ENCODE measurements around the gene ARRDC3.
"Not testable (repeated sequence)": the region's sequence is repeated elsewhere in the genome, so short reads cannot be mapped to it uniquely, and the experiment has no call there.

ARRDC3 gene

DNA sequence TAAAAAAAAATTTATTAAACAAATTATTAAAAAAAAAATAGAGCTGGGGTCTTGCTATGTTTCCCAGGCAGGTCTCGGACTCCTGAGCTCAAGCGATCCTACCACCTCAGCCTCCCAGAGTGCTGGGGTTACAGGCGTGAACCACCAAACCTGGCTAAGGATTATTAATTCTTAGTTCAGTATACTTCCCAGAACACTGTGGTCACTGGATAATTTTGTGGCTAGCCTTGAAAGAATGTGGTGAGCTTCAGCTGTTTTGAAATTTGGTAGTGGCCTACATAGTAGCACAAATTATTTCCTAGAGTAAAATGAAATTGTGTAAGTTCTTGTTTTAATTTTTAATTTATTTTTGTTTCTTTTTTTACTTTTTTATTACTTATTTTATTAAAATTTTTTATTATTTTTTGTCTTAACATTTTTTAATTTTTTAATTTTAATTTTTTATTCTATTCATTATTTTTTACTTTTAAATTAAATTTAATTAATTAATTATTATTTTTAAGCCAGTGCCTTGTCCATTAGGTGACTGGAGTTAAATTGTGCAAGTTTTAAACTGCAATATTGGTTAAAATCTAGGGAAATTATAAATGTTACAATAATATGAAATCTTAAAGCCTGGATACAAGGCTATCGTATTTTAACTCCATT is 23.0 kb downstream of the ARRDC3 start:
- no peak for ATAC-seq
- no peak overlapping the region for H3K4me3 Mint-ChIP-seq
- peaks cover 2% of the 10 kb centered on the region for H3K27me3 Mint-ChIP-seq
- H3K36me3 Mint-ChIP-seq (ENCODE audit: low read depth), result peaks cover 9% of the 10 kb centered on the region
- H3K27ac Mint-ChIP-seq, result no peak overlapping the region
- no peak for DNase-seq
- peaks cover 20% of the 10 kb centered on the region for H3K4me1 Mint-ChIP-seq
- peaks cover 16% of the 10 kb centered on the region for H3K9me3 Mint-ChIP-seq

DNA sequence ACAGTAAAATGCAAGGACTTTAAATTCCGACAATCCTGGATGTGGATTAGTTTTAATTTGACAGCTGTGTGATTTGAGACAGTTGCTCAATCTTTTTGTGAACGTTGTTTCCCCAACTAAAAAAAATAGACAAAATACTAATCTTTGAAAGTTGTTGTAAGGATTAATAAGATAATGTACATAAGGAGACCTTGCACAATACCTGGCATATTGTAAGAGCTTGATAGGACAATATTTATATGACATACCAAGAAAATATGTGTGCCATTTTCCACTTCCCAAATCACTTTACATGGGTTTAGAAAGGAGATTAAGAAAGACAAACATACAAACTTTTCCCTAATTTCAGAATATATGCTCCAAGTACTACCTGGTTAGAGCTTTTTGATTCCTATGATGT is 25.3 kb downstream of the ARRDC3 start:
- Mint-ChIP-seq H3K9me3 (peaks cover 16% of the 10 kb centered on the region), H3K27ac (no peak overlapping the region), H3K27me3 (peaks cover 2% of the 10 kb centered on the region), H3K4me1 (peaks cover 22% of the 10 kb centered on the region), H3K4me3 (no peak overlapping the region), H3K36me3 (ENCODE audit: low read depth) (peaks cover 9% of the 10 kb centered on the region)
- DNase-seq, result no peak
- ATAC-seq, result no peak

DNA sequence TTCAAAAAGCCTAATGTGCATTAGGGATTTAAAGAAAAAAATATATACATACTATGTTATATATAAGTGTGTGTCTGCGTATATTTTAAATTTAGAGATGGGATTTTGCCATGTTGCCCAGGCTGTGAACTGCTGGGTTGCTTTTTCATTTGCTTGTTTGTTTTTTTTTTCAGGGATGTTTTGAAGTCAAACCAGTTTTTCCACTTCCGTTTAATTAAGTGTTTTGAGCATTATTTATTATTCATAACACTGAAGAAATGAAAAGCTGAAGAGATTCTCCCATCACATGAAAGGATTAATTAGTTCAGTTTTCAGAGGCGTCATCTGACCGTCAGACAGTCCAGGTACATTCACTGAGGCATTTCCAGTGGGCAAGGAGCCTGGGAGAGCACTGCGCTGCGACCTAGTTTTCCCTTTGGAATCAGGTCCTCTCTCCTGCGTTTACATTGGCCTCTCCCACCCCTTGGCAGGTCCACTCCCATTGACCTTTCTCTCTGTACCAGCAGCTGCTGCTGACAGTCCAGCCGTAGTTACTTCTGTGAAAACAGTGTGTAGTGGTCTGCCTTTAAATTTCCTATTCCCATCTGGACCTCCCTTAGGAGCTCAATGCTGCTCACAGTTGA is 26.0 kb downstream of the ARRDC3 start:
- Mint-ChIP-seq H3K4me1 (peaks cover 19% of the 10 kb centered on the region), H3K27me3 (peaks cover 2% of the 10 kb centered on the region), H3K9me3 (peaks cover 16% of the 10 kb centered on the region), H3K27ac (no peak overlapping the region), H3K4me3 (no peak overlapping the region), H3K36me3 (ENCODE audit: low read depth) (peaks cover 9% of the 10 kb centered on the region)
- ATAC-seq (no peak), DNase-seq (no peak)

DNA sequence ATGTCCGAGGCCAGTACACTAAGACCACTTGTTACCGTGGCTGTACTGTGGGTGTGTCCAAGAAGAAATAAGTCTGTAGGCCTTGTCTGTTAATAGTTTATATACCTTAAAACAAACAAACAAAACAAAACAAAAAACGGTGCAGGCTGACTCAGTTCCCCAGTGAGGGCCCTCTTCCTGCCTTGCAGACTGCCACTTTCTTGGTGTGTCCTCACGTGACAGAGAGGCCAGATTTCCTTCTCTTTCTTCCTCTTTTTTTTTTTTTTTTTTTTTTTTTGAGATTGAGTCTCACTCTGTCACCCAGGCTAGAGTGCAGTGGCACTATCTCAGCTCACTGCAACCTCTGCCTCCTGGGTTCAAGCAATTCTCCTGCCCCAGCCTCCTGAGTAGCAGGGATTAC is 28.2 kb downstream of the ARRDC3 start:
- ATAC-seq; DNase-seq; H3K9me3 Mint-ChIP-seq; H3K27me3 Mint-ChIP-seq; H3K4me3 Mint-ChIP-seq; H3K4me1 Mint-ChIP-seq; H3K36me3 Mint-ChIP-seq (ENCODE audit: low read depth); H3K27ac Mint-ChIP-seq: not testable (repeated sequence)

DNA sequence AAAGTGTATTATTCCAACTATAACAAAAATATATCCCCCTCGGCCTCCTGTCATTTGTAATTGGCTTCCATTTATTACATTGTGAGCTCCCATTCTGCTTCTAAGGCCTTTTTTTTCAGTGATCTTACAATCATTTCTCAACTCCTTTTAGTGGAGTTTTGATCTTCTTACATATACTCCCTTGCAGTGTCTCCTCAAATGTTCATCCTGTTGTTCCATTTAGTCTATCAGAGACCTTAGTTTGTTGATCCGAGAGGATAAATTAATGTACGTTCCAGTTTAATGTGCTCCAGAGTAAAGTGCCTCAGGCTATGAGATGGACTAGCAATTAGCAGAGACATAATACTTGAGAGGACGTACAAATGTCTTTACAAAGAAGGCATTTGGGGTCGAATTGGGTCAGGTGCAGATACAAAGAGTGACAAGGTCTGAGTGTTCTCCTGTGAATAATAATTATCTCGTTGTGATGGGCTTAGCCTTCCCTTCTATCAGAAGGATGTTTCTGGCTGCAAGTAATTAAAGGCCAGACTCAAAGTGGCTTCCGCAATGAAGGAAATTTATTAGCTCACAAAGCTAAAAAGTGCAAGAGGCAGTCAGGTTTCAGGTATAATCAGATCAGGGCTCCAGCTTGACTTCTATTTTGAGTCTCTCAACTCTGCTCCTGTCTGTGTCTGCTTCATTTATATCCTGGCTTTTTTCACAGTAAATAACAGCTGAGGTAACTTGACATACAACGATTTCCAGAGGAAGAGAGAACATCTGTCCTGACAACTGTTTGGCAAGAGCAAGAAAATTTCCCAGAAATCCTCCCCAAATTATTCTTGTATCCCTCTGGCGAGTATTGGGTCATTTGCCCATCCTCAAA is 30.1 kb downstream of the ARRDC3 start:
- Mint-ChIP-seq H3K27ac (no peak overlapping the region), H3K36me3 (ENCODE audit: low read depth) (no peaks in the 10 kb centered on the region), H3K4me3 (no peak overlapping the region), H3K27me3 (no peaks in the 10 kb centered on the region), H3K4me1 (peaks cover 5% of the 10 kb centered on the region), H3K9me3 (peaks cover 6% of the 10 kb centered on the region)
- no peak for DNase-seq
- no peak for ATAC-seq

DNA sequence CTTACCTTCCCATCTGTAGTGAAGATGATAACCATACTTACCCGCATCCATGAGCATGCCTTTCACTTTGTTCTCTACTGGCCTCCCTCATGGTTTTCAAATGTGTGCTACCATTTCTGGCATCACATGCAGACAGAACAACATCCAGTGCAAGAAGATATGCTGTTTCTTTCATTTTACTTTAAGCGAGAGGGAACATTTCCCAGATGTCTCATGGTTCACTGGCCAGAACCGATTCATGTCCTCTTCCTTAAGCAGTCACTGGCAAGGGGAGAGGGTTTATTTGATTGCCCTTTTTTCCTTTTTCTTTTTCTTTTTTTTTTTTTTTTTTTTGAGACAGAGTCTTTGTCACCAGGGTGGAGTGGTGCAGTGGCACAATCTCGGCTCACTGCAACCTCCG is 37.7 kb downstream of the ARRDC3 start:
- Mint-ChIP-seq H3K4me3 (no peak overlapping the region), H3K36me3 (ENCODE audit: low read depth) (no peaks in the 10 kb centered on the region), H3K27me3 (peaks cover 2% of the 10 kb centered on the region), H3K9me3 (peaks cover 6% of the 10 kb centered on the region), H3K4me1 (no peaks in the 10 kb centered on the region), H3K27ac (no peak overlapping the region)
- no peak for DNase-seq
- ATAC-seq, result no peak

DNA sequence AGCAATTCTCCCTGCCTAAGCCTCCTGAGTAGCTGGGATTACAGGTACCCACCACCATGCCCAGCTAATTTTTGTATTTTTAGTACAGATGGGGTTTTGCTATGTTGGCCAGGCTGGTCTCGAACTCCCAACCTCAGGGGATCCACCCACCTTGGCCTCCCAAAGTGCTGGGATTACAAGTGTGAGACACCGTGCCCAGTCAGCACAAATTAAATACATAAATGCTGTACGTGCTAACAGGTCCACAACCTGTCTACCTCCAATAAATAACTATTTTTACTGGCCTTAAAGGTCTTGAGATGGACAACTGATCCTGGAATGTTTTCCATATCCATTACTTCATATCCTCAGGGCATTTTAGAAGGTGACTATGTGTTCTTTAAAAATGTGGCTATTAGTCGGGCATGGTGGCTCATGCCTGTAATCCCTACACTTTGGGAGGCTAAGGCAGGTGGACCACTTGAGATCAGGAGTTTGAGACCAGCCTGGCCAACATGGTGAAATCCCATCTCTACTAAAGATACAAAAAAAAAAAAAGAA is 38.4 kb downstream of the ARRDC3 start:
- ATAC-seq; H3K4me1 Mint-ChIP-seq; H3K4me3 Mint-ChIP-seq; H3K36me3 Mint-ChIP-seq (ENCODE audit: low read depth); H3K9me3 Mint-ChIP-seq; H3K27me3 Mint-ChIP-seq; H3K27ac Mint-ChIP-seq; DNase-seq: not testable (repeated sequence)

DNA sequence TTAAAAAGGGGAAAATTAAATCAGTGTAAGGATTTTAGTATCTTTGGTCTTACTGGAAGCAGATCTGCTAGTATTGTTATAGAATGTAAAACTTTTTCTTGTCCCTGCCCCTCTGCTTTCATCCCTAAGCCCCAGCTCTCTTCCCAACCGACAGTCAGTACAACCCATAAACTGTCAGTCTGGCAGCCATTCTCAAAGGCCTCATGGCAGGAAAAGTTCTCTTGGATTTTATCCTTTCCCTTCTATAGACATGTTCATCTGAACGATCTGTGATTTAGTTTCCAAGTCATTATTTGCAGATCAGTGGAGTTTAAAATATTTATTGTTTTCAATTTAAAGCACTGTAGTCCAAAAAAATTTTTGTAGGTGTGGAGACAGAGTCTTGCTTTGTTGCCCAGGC is 39.2 kb downstream of the ARRDC3 start:
- Mint-ChIP-seq H3K27ac (no peak overlapping the region), H3K9me3 (peaks cover 6% of the 10 kb centered on the region), H3K4me1 (no peaks in the 10 kb centered on the region)

DNA sequence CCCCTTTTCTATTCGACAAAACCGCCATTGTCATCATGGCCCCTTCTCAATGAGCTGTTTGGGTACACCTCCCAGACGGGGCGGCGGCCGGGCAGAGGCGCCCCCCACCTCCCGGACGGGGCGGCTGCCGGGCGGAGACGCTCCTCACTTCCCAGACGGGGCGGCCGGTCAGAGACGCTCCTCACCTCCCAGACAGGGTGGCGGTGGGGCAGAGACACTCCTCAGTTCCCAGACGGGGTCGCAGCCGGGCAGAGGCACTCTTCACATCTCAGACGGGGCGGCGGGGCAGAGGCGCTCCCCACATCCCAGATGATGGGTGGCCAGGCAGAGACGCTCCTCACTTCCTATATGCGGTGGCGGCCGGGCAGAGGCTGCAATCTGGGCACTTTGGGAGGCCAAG is 40.2 kb downstream of the ARRDC3 start:
- H3K27me3 Mint-ChIP-seq; H3K9me3 Mint-ChIP-seq; H3K36me3 Mint-ChIP-seq (ENCODE audit: low read depth); H3K27ac Mint-ChIP-seq; H3K4me1 Mint-ChIP-seq; ATAC-seq; H3K4me3 Mint-ChIP-seq; DNase-seq: not testable (repeated sequence)

More for the DNA sequence above, 39.2 kb downstream of the ARRDC3 start:
- no peak overlapping the region for H3K4me3 Mint-ChIP-seq
- DNase-seq (no peak), ATAC-seq (no peak)
- H3K27me3 Mint-ChIP-seq, result peaks cover 2% of the 10 kb centered on the region
- no peaks in the 10 kb centered on the region for H3K36me3 Mint-ChIP-seq (ENCODE audit: low read depth)

DNA sequence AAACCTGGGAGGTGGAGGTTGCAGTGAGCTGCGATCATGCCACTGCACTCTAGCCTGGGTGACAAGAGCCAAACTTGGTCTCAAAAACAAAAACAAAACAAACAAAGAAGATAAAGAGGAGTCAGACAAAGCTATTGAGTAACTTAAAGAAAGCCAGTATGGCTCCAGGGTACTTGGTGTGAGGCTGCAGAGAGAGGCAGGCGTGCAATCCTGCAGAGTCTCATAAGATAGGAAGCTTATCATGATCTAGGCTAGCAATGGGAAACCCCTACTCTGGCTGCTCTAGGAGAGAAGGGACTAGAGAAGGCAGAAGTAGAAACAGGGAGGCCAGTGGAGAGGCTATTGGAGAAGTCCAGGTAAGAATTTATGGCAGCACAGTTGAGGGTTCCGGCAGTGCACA is 42.0 kb downstream of the ARRDC3 start:
- no peaks in the 10 kb centered on the region for H3K36me3 Mint-ChIP-seq (ENCODE audit: low read depth)
- H3K9me3 Mint-ChIP-seq, result no peaks in the 10 kb centered on the region
- no peaks in the 10 kb centered on the region for H3K4me1 Mint-ChIP-seq
- DNase-seq, result no peak
- H3K27ac Mint-ChIP-seq, result no peak overlapping the region
- no peak for ATAC-seq
- H3K4me3 Mint-ChIP-seq, result no peak overlapping the region
- no peaks in the 10 kb centered on the region for H3K27me3 Mint-ChIP-seq

DNA sequence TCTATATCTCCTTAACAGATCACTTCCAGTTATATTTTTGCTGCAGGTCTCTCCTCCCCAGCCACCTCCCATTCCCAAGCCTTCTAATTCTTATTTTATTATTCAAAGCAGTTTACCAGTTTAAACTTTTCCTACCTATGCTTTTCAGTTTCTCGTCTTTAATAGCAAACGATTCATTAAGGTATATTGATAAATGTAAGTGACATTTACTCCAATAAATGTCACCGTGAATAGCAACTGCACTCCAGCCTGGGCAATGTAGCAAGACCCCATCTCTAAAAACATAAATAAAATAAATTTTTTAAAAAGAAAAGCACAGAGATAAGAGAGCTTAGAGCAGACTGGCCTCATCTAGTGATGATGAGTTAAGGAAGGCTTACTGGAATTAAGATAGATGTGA is 42.6 kb downstream of the ARRDC3 start:
- Mint-ChIP-seq H3K27me3 (no peaks in the 10 kb centered on the region), H3K9me3 (no peaks in the 10 kb centered on the region), H3K4me3 (no peak overlapping the region), H3K36me3 (ENCODE audit: low read depth) (no peaks in the 10 kb centered on the region), H3K27ac (no peak overlapping the region), H3K4me1 (no peaks in the 10 kb centered on the region)
- DNase-seq, result no peak
- no peak for ATAC-seq

DNA sequence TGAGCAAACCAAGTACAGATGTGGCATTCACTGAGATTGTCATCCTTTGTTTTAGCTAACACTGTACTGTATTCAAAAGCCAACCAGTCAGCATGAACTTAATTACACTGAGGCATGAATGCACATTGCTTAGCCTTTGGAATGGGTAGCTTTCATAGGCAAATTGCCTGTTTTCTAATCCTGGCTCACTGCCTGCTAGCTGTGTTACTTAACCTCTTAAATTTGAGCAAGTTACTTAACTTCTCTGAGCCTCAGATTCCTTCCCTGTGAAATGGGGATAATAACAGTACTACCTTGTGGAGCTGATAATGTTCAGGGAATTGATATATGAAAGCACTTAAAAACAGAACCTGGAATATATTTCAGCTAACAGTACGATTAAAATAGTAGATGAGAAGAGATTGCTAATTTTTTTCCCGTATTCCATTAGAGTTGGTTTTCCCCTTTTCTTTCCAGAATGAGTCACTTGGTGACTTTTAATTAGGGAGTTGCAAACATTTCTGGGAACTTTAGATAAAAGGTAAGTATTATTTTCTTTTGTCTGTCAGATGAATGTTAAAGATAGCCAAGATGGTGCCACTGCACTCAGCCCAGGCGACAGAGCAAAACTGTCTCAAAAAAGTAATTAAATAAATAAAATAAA is 43.9 kb downstream of the ARRDC3 start:
- no peak overlapping the region for H3K4me3 Mint-ChIP-seq
- H3K4me1 Mint-ChIP-seq, result no peaks in the 10 kb centered on the region
- no peaks in the 10 kb centered on the region for H3K27me3 Mint-ChIP-seq
- ATAC-seq (no peak), DNase-seq (no peak)
- H3K36me3 Mint-ChIP-seq (ENCODE audit: low read depth), result no peaks in the 10 kb centered on the region
- no peak overlapping the region for H3K27ac Mint-ChIP-seq
- H3K9me3 Mint-ChIP-seq, result no peaks in the 10 kb centered on the region

DNA sequence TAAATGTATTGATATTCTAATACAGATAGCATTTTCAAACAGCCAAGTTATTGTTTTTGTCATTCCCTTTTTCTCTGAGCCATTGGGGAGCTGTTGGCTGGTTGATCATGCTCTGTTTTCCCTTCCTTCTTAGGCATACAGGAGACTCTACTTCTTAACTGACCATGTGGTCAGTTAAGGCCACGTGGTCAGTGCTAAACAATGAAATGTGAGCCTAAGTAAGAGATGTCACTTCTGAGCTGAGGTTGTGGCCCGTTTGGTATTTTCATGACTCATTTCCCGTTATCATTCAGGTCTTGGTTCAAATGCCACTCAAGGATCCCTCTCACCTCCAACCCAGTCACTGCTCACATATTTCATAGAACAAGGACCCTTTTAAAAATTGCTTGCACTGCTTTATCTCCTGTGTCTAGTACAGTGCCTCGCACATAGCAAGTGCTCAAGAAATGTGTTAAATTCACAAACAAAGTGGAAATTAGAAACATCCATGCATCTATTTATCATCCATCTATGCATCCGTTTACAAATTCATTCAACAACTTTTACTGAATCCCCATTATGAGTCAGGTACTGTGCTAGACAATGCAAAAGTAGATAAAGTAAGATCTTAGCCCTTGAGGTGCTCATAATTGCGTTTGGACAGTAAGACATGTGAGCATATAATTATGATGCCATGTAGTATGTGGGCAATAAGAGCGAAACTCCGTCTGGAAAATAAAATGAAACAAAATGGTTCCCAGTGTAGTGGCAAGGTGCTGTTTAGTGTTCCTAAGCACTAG is 50.7 kb downstream of the ARRDC3 start:
- no peak overlapping the region for H3K4me3 Mint-ChIP-seq
- H3K4me1 Mint-ChIP-seq, result peaks cover 28% of the 10 kb centered on the region
- peak; percentile 95 for ATAC-seq

DNA sequence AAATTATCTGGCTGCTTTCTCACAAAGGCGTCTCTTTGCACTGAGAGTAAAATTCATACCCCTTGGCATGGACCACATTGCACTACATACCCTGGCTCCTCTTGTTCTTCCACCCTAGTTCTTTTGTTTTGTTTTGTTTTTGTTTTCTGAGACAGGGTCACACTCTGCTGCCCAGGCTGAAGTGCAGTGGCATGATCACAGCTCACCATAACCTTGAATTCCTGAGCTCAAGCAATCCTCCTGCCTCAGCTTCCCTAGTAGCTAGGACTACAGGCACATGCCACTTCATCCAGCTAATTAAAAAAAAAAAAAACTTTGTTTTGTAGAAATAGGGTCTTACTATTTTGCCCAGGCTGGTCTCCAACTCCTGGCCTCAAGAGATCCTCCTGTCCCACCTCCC is 51.4 kb downstream of the ARRDC3 start:
- no peaks in the 10 kb centered on the region for H3K9me3 Mint-ChIP-seq
- H3K36me3 Mint-ChIP-seq (ENCODE audit: low read depth), result no peaks in the 10 kb centered on the region
- H3K27me3 Mint-ChIP-seq, result no peaks in the 10 kb centered on the region
- H3K4me3 Mint-ChIP-seq, result no peak overlapping the region
- DNase-seq, result no peak
- no peak overlapping the region for H3K27ac Mint-ChIP-seq
- H3K4me1 Mint-ChIP-seq, result peaks cover 28% of the 10 kb centered on the region
- no peak for ATAC-seq

More for the DNA sequence above, 50.7 kb downstream of the ARRDC3 start:
- Mint-ChIP-seq H3K27ac (peak overlapping the region; percentile 78), H3K27me3 (no peaks in the 10 kb centered on the region), H3K9me3 (no peaks in the 10 kb centered on the region), H3K36me3 (ENCODE audit: low read depth) (no peaks in the 10 kb centered on the region)
- DNase-seq, result no peak
